HG02981 (cell line): Measurements from ENCODE around the gene IL6R.

ENCODE experiments used
- ATAC-seq: cut with Tn5 transposase; IDR thresholded peaks from one replicate; pipeline ENCODE4 v1.9.1; 2021; ENCODE audit warnings: mild to moderate bottlenecking, moderate library complexity; ENCODE audit not compliant: unreplicated experiment

The IL6R gene

DNA sequence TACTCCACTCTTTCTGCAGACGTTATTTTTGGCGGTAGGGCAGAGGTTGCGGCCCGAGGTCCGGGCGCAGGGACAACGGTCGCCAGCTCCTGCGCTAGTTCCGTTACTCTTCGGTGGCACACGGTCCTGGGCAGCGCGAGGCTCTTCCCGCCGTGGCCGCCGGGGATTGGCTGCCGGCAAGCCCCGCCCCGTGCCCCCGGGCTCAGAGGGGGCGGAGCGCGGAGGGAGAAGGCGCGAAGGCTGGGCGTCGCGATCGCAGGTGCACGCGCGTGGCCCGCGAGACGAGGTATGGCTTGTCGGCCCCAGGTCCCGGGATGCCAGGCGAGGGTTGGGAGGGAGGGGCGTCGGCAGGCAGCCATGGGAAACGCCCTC is 97.6 kb downstream of the IL6R start:
- no peak for ATAC-seq

DNA sequence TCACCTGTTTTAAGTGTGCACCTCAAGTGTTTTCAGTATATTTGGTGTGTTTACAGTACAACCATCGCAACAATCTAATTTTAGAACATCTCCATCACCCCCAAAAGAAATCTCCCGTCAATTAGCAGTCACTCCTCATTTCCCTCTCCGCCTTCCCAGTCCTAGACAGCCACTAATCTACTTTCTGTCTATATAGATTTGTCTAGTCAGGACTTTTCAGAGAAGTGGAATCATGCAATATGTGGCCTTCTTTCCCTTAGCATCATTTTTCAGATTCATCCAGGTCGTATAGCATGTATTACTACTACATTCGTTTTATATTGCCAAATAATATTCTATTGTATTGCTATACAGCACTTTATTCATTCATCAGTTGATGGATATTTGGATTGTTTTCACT is 98.8 kb downstream of the IL6R start:
- no peak for ATAC-seq

DNA sequence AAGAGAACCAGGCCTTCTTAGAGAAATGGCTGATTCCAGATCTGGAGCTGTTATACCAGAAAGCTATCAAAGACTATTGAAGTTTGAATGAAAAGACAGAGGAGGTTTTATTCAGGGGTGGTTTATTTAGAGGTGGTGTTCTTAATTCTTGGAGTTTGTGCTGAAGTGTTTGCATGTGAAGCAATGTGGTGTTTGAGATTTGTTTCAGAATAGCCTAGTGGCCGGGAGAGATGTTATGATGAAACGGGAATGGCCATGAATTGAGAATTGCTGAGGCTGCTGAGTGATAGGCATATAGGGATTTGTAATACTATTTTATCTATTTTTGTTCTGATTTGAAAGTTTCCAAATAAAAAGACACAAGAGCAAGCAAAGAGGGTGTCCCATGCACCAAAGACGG is 107.6 kb downstream of the IL6R start:
- ATAC-seq: no peak

DNA sequence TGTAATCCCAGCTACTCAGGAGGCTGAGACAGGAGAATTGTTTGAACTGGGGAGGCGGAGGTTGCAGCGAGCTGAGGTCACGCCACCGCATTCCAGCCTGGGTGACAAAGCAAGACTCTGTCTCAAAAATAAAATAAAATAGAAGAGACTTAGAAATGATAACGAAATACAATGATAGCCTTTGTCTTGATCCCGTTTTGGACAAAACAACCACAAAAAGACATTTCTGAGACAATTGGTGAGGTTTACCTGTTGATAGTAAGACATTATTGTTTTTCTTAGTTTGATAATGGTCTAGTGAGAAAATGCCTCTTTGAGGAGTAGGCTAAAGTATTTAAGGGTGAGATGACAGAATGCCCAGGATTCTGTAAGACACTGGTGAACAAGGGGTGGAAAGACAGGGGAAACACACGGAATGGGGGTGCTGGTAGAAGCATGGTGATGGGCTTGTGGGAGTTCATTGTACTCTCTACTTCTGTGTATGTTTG is 109.0 kb downstream of the IL6R start:
- no peak for ATAC-seq

DNA sequence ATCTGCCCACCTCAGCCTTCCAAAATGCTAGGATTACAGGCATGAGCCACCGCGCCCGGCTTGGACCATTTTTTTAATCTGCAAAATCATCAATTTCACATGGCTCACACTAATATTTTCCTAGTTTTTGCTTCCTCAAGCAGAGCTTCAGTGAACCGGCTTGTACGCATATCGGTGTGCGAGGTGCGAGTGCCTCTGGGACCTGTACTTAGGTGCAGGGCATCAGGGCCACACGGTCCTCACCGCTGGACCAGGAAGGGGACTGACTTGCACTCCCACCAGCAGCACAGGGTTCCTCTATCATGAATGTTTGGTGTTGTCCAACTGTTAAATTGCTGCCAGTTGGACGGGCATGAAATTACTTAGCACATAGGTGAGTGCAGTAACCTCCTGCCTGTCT is 112.5 kb downstream of the IL6R start:
- no peak for ATAC-seq
